Parathyroid adenoma (tissue), 2 donors: Measurements from ENCODE around the gene FCHSD1.

Experiments used
- H2AFZ ChIP-seq: fragments of 300-600 bp; sonication (generic); one replicate; pipeline ENCODE4 v1.7.0; 2017; ENCODE audit warnings: antibody characterized with exemption, mild to moderate bottlenecking
- H3K27ac ChIP-seq: fragments of 300-600 bp; sonication (generic); one replicate; pipeline ENCODE4 v1.7.0; 2017
- H3K27me3 ChIP-seq: fragments of 300-600 bp; sonication (generic); one replicate; pipeline ENCODE4 v1.7.0; 2017; ENCODE audit warnings: low read length; ENCODE audit not compliant: control insufficient read depth, insufficient read depth
- H3K36me3 ChIP-seq: fragments of 300-600 bp; sonication (generic); one replicate; pipeline ENCODE4 v1.7.0; 2017; ENCODE audit warnings: low read length; ENCODE audit not compliant: control insufficient read depth, insufficient read depth
- H3K4me1 ChIP-seq: fragments of 300-600 bp; sonication (generic); one replicate; pipeline ENCODE4 v1.7.0; 2017; ENCODE audit warnings: control low read depth
- H3K4me2 ChIP-seq: fragments of 300-600 bp; sonication (generic); one replicate; pipeline ENCODE4 v1.7.0; 2017; ENCODE audit warnings: low read length
- H3K4me3 ChIP-seq: fragments of 300-600 bp; sonication (generic); one replicate; pipeline ENCODE4 v1.7.0; 2017; ENCODE audit warnings: low read depth, low read length
- H3K79me2 ChIP-seq: fragments of 300-600 bp; sonication (generic); one replicate; pipeline ENCODE4 v1.7.0; 2017; ENCODE audit warnings: control low read depth
- H3K9ac ChIP-seq: fragments of 300-600 bp; sonication (generic); one replicate; pipeline ENCODE4 v1.7.0; 2017; ENCODE audit warnings: mild to moderate bottlenecking
- H3K9me3 ChIP-seq: fragments of 300-600 bp; sonication (generic); one replicate; pipeline ENCODE4 v1.7.0; 2017; ENCODE audit warnings: low read length; ENCODE audit not compliant: control insufficient read depth
- CTCF ChIP-seq: fragments of 300-600 bp; sonication (generic); IDR thresholded peaks from one replicate; pipeline ENCODE4 v1.7.0; 2017; ENCODE audit warnings: antibody characterized with exemption, mild to moderate bottlenecking
- donor health status: primary hyperparathyroidism.

The FCHSD1 gene

GRCh38 chr5:141677415-141677814 lies 26.2 kb upstream of the FCHSD1 start:
- Histone ChIP-seq H2AFZ (no peak overlapping the region), H3K4me3 (no peak overlapping the region), H3K9ac (no peak overlapping the region), H3K27me3 (no peaks in the 10 kb centered on the region), H3K27ac (no peak overlapping the region), H3K4me2 (no peak overlapping the region), H3K4me1 (peaks cover 17% of the 10 kb centered on the region), H3K36me3 (no peaks in the 10 kb centered on the region), H3K79me2 (peaks cover 3% of the 10 kb centered on the region), H3K9me3 (no peaks in the 10 kb centered on the region)
- no peak for TF ChIP-seq CTCF

GRCh38 chr5:141675672-141676071 lies 24.5 kb upstream of the FCHSD1 start:
- no peak overlapping the region for H3K9ac ChIP-seq
- no peak overlapping the region for H3K4me3 ChIP-seq
- H3K4me2 ChIP-seq, result no peak overlapping the region
- H3K79me2 ChIP-seq, result peaks cover 3% of the 10 kb centered on the region
- no peak overlapping the region for H3K27ac ChIP-seq
- H3K4me1 ChIP-seq, result peaks cover 4% of the 10 kb centered on the region
- no peak for TF ChIP-seq CTCF
- no peaks in the 10 kb centered on the region for H3K9me3 ChIP-seq
- no peak overlapping the region for H2AFZ ChIP-seq
- H3K36me3 ChIP-seq, result no peaks in the 10 kb centered on the region
- H3K27me3 ChIP-seq, result no peaks in the 10 kb centered on the region

GRCh38 chr5:141674747-141675146 lies 23.5 kb upstream of the FCHSD1 start:
- peaks cover 1% of the 10 kb centered on the region for H3K79me2 ChIP-seq
- no peak overlapping the region for H3K4me2 ChIP-seq
- H2AFZ ChIP-seq, result no peak overlapping the region
- no peaks in the 10 kb centered on the region for H3K36me3 ChIP-seq
- TF ChIP-seq CTCF, result no peak
- peaks cover 2% of the 10 kb centered on the region for H3K4me1 ChIP-seq
- no peak overlapping the region for H3K4me3 ChIP-seq
- H3K9me3 ChIP-seq, result no peaks in the 10 kb centered on the region
- H3K9ac ChIP-seq, result no peak overlapping the region
- H3K27ac ChIP-seq, result no peak overlapping the region
- no peaks in the 10 kb centered on the region for H3K27me3 ChIP-seq

GRCh38 chr5:141672841-141673813 lies 21.9 kb upstream of the FCHSD1 start:
- H2AFZ ChIP-seq, result peak overlapping the region; percentile 44
- H3K9me3 ChIP-seq, result no peaks in the 10 kb centered on the region
- H3K4me2 ChIP-seq, result no peak overlapping the region
- H3K9ac ChIP-seq, result no peak overlapping the region
- peaks cover 2% of the 10 kb centered on the region for H3K4me1 ChIP-seq
- H3K27me3 ChIP-seq, result no peaks in the 10 kb centered on the region
- no peak for TF ChIP-seq CTCF
- H3K36me3 ChIP-seq, result no peaks in the 10 kb centered on the region
- no peak overlapping the region for H3K27ac ChIP-seq
- no peaks in the 10 kb centered on the region for H3K79me2 ChIP-seq
- no peak overlapping the region for H3K4me3 ChIP-seq
